Measurements from ENCODE around the gene SOX1. TPM values are rescaled to one million over a fixed set of nuclear protein-coding genes. Genes with fewer than 3 reads are reported as not detected.

Gene SOX1
- total and polyA plus RNA-seq, 10 of the 15 experiments (the other 5 are each of a cell fraction or from before 2014, with no cell fraction given) = not detected

GRCh38 chr13:112117955-112118302 lies 51.0 kb downstream of the SOX1 start:
- no peak overlapping the region for H3K27ac ChIP-seq (ENCODE audit: control insufficient read depth, insufficient read depth)
- no TSS peak for BruUV-seq (replicated peaks)
- POLR2A ChIA-PET = no interaction called here
- in situ Hi-C loops (cut with MboI) (no loop called here), intact Hi-C loops (cut with micrococcal nuclease; ENCODE audit: unreplicated experiment) (no loop called here)
- H2AFZ ChIP-seq (ENCODE audit: control insufficient read depth, low read depth, low read length) = no peak overlapping the region
- CTCF ChIA-PET = no interaction called here
- no peaks in the 10 kb centered on the region for H3K27me3 ChIP-seq (replicated peaks in 1 of 2; ENCODE audit: control insufficient read depth in 2 of 2, insufficient read depth in 2 of 2, low read length in 1 of 2)
- SMC1A ChIA-PET (ENCODE audit: uncharacterized antibody, unreplicated experiment) = no interaction called here
- no peaks in the 10 kb centered on the region for H4K20me1 ChIP-seq (ENCODE audit: control insufficient read depth, insufficient read depth)
- H3K9me3 ChIP-seq (replicated peaks; ENCODE audit: control insufficient read depth, insufficient read depth, low read length) = no peaks in the 10 kb centered on the region; the same call in 2 of the 3 replicates
- WGBS (ENCODE audit: insufficient coverage, insufficient replicate concordance, low lambda C conversion rate, missing lambda C conversion rate) = 41% methylated on average over 18 of the region's 18 CpGs
- no peak overlapping the region for H3K4me2 ChIP-seq (ENCODE audit: control insufficient read depth, insufficient read depth)
- no peaks in the 10 kb centered on the region for H3K36me3 ChIP-seq (ENCODE audit: control insufficient read depth in 2 of 2, insufficient read depth in 2 of 2, low read length in 1 of 2)
- TF ChIP-seq BHLHE40 (IDR thresholded peaks at IDR 0.05; ENCODE audit: borderline replicate concordance in 1 of 2, low read depth in 2 of 2, low read length in 1 of 2) (no peak), EZH2 (IDR thresholded peaks at IDR 0.05; ENCODE audit: borderline replicate concordance, control insufficient read depth, low read depth, low read length) (no peak), RFX5 (IDR thresholded peaks at IDR 0.05; ENCODE audit: low read depth, low read length) (no peak), NR2C2 (IDR thresholded peaks at IDR 0.05; ENCODE audit: borderline replicate concordance, control insufficient read depth, insufficient read length, low read depth) (no peak), PAX5 (IDR thresholded peaks at IDR 0.05; ENCODE audit: borderline replicate concordance, low read depth, low read length) (no peak), CREB1 (IDR thresholded peaks at IDR 0.05; ENCODE audit: low read depth) (no peak), SIN3A (IDR thresholded peaks at IDR 0.05; ENCODE audit: low read depth, low read length) (no peak), FOXK2 (IDR thresholded peaks at IDR 0.05) (no peak), IKZF1 (conservative IDR thresholded peaks at IDR 0.05) (no peak), FOS (IDR thresholded peaks at IDR 0.05; ENCODE audit: borderline replicate concordance, extremely low read depth, insufficient read length) (no peak), BCL3 (IDR thresholded peaks at IDR 0.05; ENCODE audit: borderline replicate concordance, insufficient read depth, low read depth, low read length, poor library complexity, severe bottlenecking) (no peak), E4F1 (IDR thresholded peaks at IDR 0.05; ENCODE audit: borderline replicate concordance, partially characterized antibody) (no peak), NFYA (IDR thresholded peaks at IDR 0.05; ENCODE audit: borderline replicate concordance, low read depth, low read length) (no peak), ZSCAN29 (IDR thresholded peaks at IDR 0.05) (no peak)
- H3K9ac ChIP-seq (ENCODE audit: control insufficient read depth, insufficient read depth, low read length) = no peak overlapping the region
- no peak for ATAC-seq
- H3K4me3 ChIP-seq = no peak overlapping the region
- FAIRE-seq = no peak
- RAD21 ChIA-PET (ENCODE audit: unreplicated experiment) = no interaction called here
- DNase-seq (ENCODE audit: low read depth, low spot score) = no peak
- no peaks in the 10 kb centered on the region for H3K79me2 ChIP-seq (ENCODE audit: control insufficient read depth, insufficient read depth, low read length)
- no peaks in the 10 kb centered on the region for H3K4me1 ChIP-seq (ENCODE audit: control insufficient read depth, insufficient read depth, low read length)
